ENCODE measurements around the gene DDX42.
A peak's percentile ranks its signal among the peaks of the same experiment; 100 is the strongest.
"Not testable (repeated sequence)": the region's sequence is repeated elsewhere in the genome, so short reads cannot be mapped to it uniquely, and the experiment has no call there.

Gene DDX42

GRCh38 chr17:63840591-63841349, 66.8 kb downstream of the DDX42 start:
- DNase-seq, result peak in 1 of 2 donors; percentile 3

GRCh38 chr17:63841350-63842172, 67.6 kb downstream of the DDX42 start:
- peak; percentile 46 to 69 for DNase-seq

- DNase-seq, result peak; percentile 5 to 19
Measured at GRCh38 chr17:63842173-63842539, 68.2 kb downstream of the DDX42 start.

GRCh38 chr17:63842540-63843386, 68.8 kb downstream of the DDX42 start, which contains the start of gene SMARCD2:
Gene SMARCD2 (minus strand): TSS chr17:63842685. CDS start chr17:63842674, 11 bp downstream.
- DNase-seq, result peak; percentile 99

- DNase-seq, result peak; percentile 73 to 77
Measured at GRCh38 chr17:63843387-63843888, 69.5 kb downstream of the DDX42 start.

GRCh38 chr17:63843910-63844677, 70.1 kb downstream of the DDX42 start:
- DNase-seq, result no peak

- DNase-seq, result no peak
Measured at GRCh38 chr17:63845509-63845908, 71.5 kb downstream of the DDX42 start.

GRCh38 chr17:63847525-63848249, 73.7 kb downstream of the DDX42 start:
- no peak for DNase-seq

- DNase-seq, result peak; percentile 97 to 98
Measured at GRCh38 chr17:63848834-63849689, 75.1 kb downstream of the DDX42 start.

GRCh38 chr17:63850401-63850800, 76.4 kb downstream of the DDX42 start:
- DNase-seq, result no peak

GRCh38 chr17:63853260-63853659, 79.3 kb downstream of the DDX42 start:
- DNase-seq, result no peak

GRCh38 chr17:63854709-63855108, 80.7 kb downstream of the DDX42 start:
- DNase-seq, result no peak

GRCh38 chr17:63855185-63855584, 81.2 kb downstream of the DDX42 start:
- no peak for DNase-seq

GRCh38 chr17:63856425-63856824, 82.5 kb downstream of the DDX42 start:
- DNase-seq, result not testable (repeated sequence)

- DNase-seq, result no peak
Measured at GRCh38 chr17:63859257-63859656, 85.3 kb downstream of the DDX42 start.

- DNase-seq, result peak in 1 of 2 donors; percentile 10
Measured at GRCh38 chr17:63866625-63867024, 92.7 kb downstream of the DDX42 start.
